GM13976 (cell line): ENCODE data around the gene CTSD.
"Not testable (repeated sequence)": the region's sequence is repeated elsewhere in the genome, so short reads cannot be mapped to it uniquely, and the experiment has no call there.

ENCODE experiments used
- DNase-seq: peaks from one replicate; pipeline ENCODE4 v3.0.0; 2012; ENCODE audit warnings: low spot score
- CTCF ChIP-seq: IDR thresholded peaks from 2 replicates; pipeline ENCODE4 v1.5.1; 2012; ENCODE audit warnings: borderline replicate concordance, mild to moderate bottlenecking; ENCODE audit not compliant: insufficient read depth; ENCODE audit errors: extremely low read depth, missing control alignments, control extremely low read depth
- in situ Hi-C: fragments of 300-500 bp; cut with MboI; formaldehyde crosslinking; loops from one replicate; pipeline ENCODE4 v1.12.0; 2022; ENCODE audit warnings: low sequenced_read_pairs, mixed read lengths, inconsistent platforms; ENCODE audit not compliant: unreplicated experiment

Gene CTSD

GRCh38 chr11:1770061-1770460 lies 6.3 kb upstream of the CTSD start:
- in situ Hi-C loops = no loop called here
- TF ChIP-seq CTCF = no peak
- no peak for DNase-seq

- DNase-seq, in situ Hi-C loops: not testable (repeated sequence)
Measured at GRCh38 chr11:1769304-1769936, 5.7 kb upstream of the CTSD start.

GRCh38 chr11:1768141-1768469 lies 4.4 kb upstream of the CTSD start:
- no peak for DNase-seq
- in situ Hi-C loops = no loop called here
- no peak for TF ChIP-seq CTCF

GRCh38 chr11:1767399-1768140 lies 3.8 kb upstream of the CTSD start:
- in situ Hi-C loops = no loop called here
- no peak for TF ChIP-seq CTCF
- DNase-seq = no peak

GRCh38 chr11:1766719-1767398 lies 3.1 kb upstream of the CTSD start:
- in situ Hi-C loops = no loop called here

GRCh38 chr11:1765871-1766718 lies 2.4 kb upstream of the CTSD start:
- TF ChIP-seq CTCF = peak; percentile 6
- in situ Hi-C loops = no loop called here
- no peak for DNase-seq

More at GRCh38 chr11:1766719-1767398, 3.1 kb upstream of the CTSD start:
- DNase-seq = no peak
- no peak for TF ChIP-seq CTCF
